ENCODE data around the gene C1QL1.

C1QL1 gene

GRCh38 chr17:44966348-44967025 lies 1.6 kb downstream of the C1QL1 start:
- DNase-seq (ENCODE audit: extremely low read depth, insufficient read length): no peak
- TF ChIP-seq CTCF (IDR thresholded peaks at IDR 0.05; ENCODE audit: insufficient read depth, low read length, poor library complexity, severe bottlenecking): no peak
- Histone ChIP-seq H3K36me3 (ENCODE audit: control insufficient read depth, insufficient read depth, low read length) (no peaks in the 10 kb centered on the region), H3K4me3 (replicated peaks; ENCODE audit: low read depth, low read length) (no peak overlapping the region), H3K27me3 (replicated peaks; ENCODE audit: control insufficient read depth, insufficient read depth, low read length) (peaks cover 1% of the 10 kb centered on the region; the same call in 1 of the 2 replicates)

DNA sequence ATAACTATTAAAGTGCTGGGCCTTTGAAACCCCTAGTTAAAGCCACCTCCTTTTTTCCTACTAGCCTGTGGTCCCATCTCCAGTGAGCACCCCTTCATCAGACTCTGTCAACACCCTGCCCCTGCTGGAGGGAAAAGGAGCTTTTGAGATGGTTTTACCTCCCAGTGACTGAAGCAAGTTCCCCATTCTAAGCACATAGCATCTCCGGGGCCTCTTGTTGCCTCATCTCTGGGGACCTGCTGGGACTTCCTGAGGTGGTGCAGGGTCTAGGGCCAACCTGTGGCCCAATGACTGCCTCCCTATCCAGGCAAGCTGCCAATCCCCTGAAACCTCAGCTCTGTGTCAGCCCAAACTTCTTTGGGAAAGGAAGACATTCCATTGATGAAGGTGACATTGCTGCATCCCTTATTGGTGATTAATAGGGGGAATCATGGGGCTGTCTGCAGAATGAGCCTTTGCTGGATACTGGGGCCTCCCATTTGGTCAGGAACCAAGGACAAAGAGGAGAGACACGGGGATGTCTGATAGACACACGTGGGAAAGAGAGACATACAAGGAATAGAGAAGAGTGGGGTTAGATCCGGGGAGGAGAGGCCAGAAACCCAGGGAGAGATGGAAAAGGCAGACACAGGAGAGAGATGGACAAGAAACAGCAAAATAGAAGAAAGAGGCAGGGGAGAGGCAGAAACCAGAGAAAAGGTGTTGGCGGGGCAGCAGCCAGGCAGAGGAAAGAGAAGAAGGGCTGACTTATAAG lies 2.4 kb downstream of the C1QL1 start:
- TF ChIP-seq CTCF (IDR thresholded peaks at IDR 0.05; ENCODE audit: insufficient read depth, low read length, poor library complexity, severe bottlenecking): no peak
- no peak for DNase-seq (ENCODE audit: extremely low read depth, insufficient read length)
- H3K27me3 ChIP-seq (replicated peaks; ENCODE audit: control insufficient read depth, insufficient read depth, low read length): peaks cover 1% of the 10 kb centered on the region; the same call in 1 of the 2 replicates
- H3K4me3 ChIP-seq (replicated peaks; ENCODE audit: low read depth, low read length): no peak overlapping the region
- no peaks in the 10 kb centered on the region for H3K36me3 ChIP-seq (ENCODE audit: control insufficient read depth, insufficient read depth, low read length)

- no peak for DNase-seq (ENCODE audit: extremely low read depth, insufficient read length)
- Histone ChIP-seq H3K36me3 (ENCODE audit: control insufficient read depth, insufficient read depth, low read length) (no peaks in the 10 kb centered on the region), H3K4me3 (replicated peaks; ENCODE audit: low read depth, low read length) (no peak overlapping the region), H3K27me3 (replicated peaks; ENCODE audit: control insufficient read depth, insufficient read depth, low read length) (peaks cover 2% of the 10 kb centered on the region; the same call in 1 of the 2 replicates)
- TF ChIP-seq CTCF (IDR thresholded peaks at IDR 0.05; ENCODE audit: insufficient read depth, low read length, poor library complexity, severe bottlenecking): peak; percentile 3
Observed at GRCh38 chr17:44961921-44962350, 6.2 kb downstream of the C1QL1 start.

DNA sequence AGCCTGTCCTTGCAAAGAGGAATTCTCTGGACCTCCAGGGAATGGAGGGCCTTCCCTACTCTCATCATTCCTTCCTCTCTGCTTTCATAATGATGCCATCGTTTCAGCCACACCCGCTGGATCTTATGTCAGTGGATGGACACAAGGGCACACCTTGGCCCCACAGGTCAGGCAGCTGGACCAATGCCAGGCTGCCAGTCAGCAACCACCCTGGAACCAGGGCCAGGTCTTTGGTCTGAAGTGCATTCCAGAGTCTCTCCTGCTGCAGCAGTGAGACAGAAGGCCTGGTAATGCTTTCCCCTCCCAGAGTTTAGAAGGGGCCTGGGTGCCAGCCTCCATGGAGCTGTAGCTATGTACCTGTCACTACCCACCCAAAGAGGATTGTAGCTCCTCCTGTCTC lies 7.4 kb downstream of the C1QL1 start:
- Histone ChIP-seq H3K36me3 (ENCODE audit: control insufficient read depth, insufficient read depth, low read length) (no peaks in the 10 kb centered on the region), H3K4me3 (replicated peaks; ENCODE audit: low read depth, low read length) (no peak overlapping the region), H3K27me3 (replicated peaks; ENCODE audit: control insufficient read depth, insufficient read depth, low read length) (peaks cover 2% of the 10 kb centered on the region; the same call in 1 of the 2 replicates)
- no peak for TF ChIP-seq CTCF (IDR thresholded peaks at IDR 0.05; ENCODE audit: insufficient read depth, low read length, poor library complexity, severe bottlenecking)
- DNase-seq (ENCODE audit: extremely low read depth, insufficient read length): no peak

DNA sequence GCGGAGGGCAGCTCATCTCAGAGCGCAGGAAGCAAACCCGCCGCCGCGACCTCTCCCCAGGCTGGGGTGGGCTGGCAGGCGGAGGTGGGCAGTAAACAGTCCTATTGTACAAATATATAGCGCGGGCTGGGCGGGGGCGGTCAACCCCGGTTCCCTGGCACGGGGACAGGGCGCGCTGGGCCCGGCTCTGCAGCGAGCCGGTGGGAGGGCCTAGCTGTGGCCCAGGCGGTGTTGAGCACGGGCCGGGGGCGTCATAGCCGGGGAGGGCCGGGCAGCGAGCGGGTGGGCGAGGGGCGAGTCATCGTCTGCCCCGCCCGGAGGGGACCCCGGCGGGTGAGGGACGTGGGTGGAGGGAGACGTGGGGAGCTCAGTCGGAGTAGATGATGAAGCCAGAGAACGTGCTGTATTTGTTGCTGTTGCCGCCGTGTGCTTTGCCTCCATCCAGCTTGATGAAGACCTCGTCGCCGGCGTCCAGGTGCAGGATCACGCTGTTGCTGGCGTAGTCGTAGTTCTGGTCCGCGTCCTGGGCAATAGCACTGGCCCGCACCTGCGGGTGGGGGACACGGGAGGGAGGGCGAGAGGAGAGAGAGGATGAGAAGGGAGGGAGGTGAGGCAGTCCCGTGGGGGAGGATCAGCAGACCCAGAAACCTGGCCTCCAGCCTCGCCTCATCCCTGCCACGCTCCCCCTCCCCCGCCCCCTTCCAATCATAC lies 8.1 kb downstream of the C1QL1 start:
- DNase-seq (ENCODE audit: extremely low read depth, insufficient read length): no peak
- Histone ChIP-seq H3K27me3 (replicated peaks; ENCODE audit: control insufficient read depth, insufficient read depth, low read length) (peaks cover 2% of the 10 kb centered on the region; the same call in 1 of the 2 replicates), H3K36me3 (ENCODE audit: control insufficient read depth, insufficient read depth, low read length) (no peaks in the 10 kb centered on the region), H3K4me3 (replicated peaks; ENCODE audit: low read depth, low read length) (no peak overlapping the region)
- no peak for TF ChIP-seq CTCF (IDR thresholded peaks at IDR 0.05; ENCODE audit: insufficient read depth, low read length, poor library complexity, severe bottlenecking)

All from GM06990 (cell line).